Measurements from ENCODE around the gene WDR33. TPM values are rescaled to one million over a fixed set of nuclear protein-coding genes. Genes with fewer than 3 reads are reported as not detected.
"Not testable (repeated sequence)": the region's sequence is repeated elsewhere in the genome, so short reads cannot be mapped to it uniquely, and the experiment has no call there.

WDR33 gene
- total and polyA plus RNA-seq, 2 experiments from 2014 or later: 40.3 to 44.4 TPM

GRCh38 chr2:127840893-127841292 lies 29.9 kb upstream of the WDR33 start:
- Histone ChIP-seq H3K27ac (no peak overlapping the region), H3K4me1 (ENCODE audit: low read depth) (no peaks in the 10 kb centered on the region), H3K27me3 (no peaks in the 10 kb centered on the region), H3K36me3 (peaks cover 3% of the 10 kb centered on the region), H3K4me3 (no peak overlapping the region), H3K9me3 (ENCODE audit: low read depth) (no peaks in the 10 kb centered on the region)
- no peak for TF ChIP-seq CTCF (IDR thresholded peaks at IDR 0.05; ENCODE audit: low read depth, low read length)
- DNase-seq (ENCODE audit: low read depth in 1 of 2, low spot score in 1 of 2): no peak

GRCh38 chr2:127834951-127835350 lies 24.0 kb upstream of the WDR33 start:
- no peak overlapping the region for H3K4me3 ChIP-seq
- no peaks in the 10 kb centered on the region for H3K4me1 ChIP-seq (ENCODE audit: low read depth)
- DNase-seq (ENCODE audit: low read depth in 1 of 2, low spot score in 1 of 2): no peak
- H3K36me3 ChIP-seq: no peaks in the 10 kb centered on the region
- no peak for TF ChIP-seq CTCF (IDR thresholded peaks at IDR 0.05; ENCODE audit: low read depth, low read length)
- H3K27me3 ChIP-seq: no peaks in the 10 kb centered on the region
- no peaks in the 10 kb centered on the region for H3K9me3 ChIP-seq (ENCODE audit: low read depth)
- H3K27ac ChIP-seq: no peak overlapping the region

GRCh38 chr2:127829845-127830246 lies 18.9 kb upstream of the WDR33 start:
- no peak for DNase-seq (ENCODE audit: low read depth in 1 of 2, low spot score in 1 of 2)
- no peak overlapping the region for H3K4me3 ChIP-seq
- no peaks in the 10 kb centered on the region for H3K9me3 ChIP-seq (ENCODE audit: low read depth)
- no peaks in the 10 kb centered on the region for H3K4me1 ChIP-seq (ENCODE audit: low read depth)
- H3K27ac ChIP-seq: no peak overlapping the region
- no peak for TF ChIP-seq CTCF (IDR thresholded peaks at IDR 0.05; ENCODE audit: low read depth, low read length)
- no peaks in the 10 kb centered on the region for H3K27me3 ChIP-seq
- no peaks in the 10 kb centered on the region for H3K36me3 ChIP-seq

- H3K4me3 ChIP-seq; H3K4me1 ChIP-seq (ENCODE audit: low read depth); H3K27me3 ChIP-seq; H3K36me3 ChIP-seq; H3K9me3 ChIP-seq (ENCODE audit: low read depth); H3K27ac ChIP-seq; DNase-seq (ENCODE audit: low read depth in 1 of 2, low spot score in 1 of 2): not testable (repeated sequence)
Observed at GRCh38 chr2:127826708-127827107, 15.7 kb upstream of the WDR33 start.

- Histone ChIP-seq H3K9me3 (ENCODE audit: low read depth) (no peaks in the 10 kb centered on the region), H3K27me3 (no peaks in the 10 kb centered on the region), H3K27ac (no peak overlapping the region), H3K36me3 (no peaks in the 10 kb centered on the region), H3K4me3 (no peak overlapping the region), H3K4me1 (ENCODE audit: low read depth) (no peaks in the 10 kb centered on the region)
- no peak for DNase-seq (ENCODE audit: low read depth in 1 of 2, low spot score in 1 of 2)
- no peak for TF ChIP-seq CTCF (IDR thresholded peaks at IDR 0.05; ENCODE audit: low read depth, low read length)
Observed at GRCh38 chr2:127826047-127826446, 15.1 kb upstream of the WDR33 start.

GRCh38 chr2:127820080-127820668 lies 9.2 kb upstream of the WDR33 start:
- Histone ChIP-seq H3K36me3 (no peaks in the 10 kb centered on the region), H3K9me3 (ENCODE audit: low read depth) (no peaks in the 10 kb centered on the region), H3K4me3 (no peak overlapping the region), H3K4me1 (ENCODE audit: low read depth) (no peaks in the 10 kb centered on the region), H3K27ac (no peak overlapping the region), H3K27me3 (no peaks in the 10 kb centered on the region)
- no peak for TF ChIP-seq CTCF (IDR thresholded peaks at IDR 0.05; ENCODE audit: low read depth, low read length)
- DNase-seq (ENCODE audit: low read depth in 1 of 2, low spot score in 1 of 2): peak in 1 of 2 donors; percentile 15
